HCT116 (cell line): Measurements from ENCODE around the gene NUP153. TPM values are rescaled to one million over a fixed set of nuclear protein-coding genes. Genes with fewer than 3 reads are reported as not detected.

Experiments used
- ATAC-seq: fragments of 200-7000 bp; cut with Tn5 transposase; 2 replicates; pipeline ENCODE4 v1.9.1; 2020; ENCODE audit warnings: mild to moderate bottlenecking, moderate library complexity
- BruUV-seq: library from RNA; stranded (reverse); fragments of 400-500 nt; replicated peaks from 2 replicates; lab custom pipeline; 2021; lab: Mats Ljungman, UMichigan
- CTCF ChIA-PET: fragments of 300-600 bp; sonication (Branson Sonifier 250); formaldehyde crosslinking; loops from one replicate; lab custom pipeline; 2021; ENCODE audit warnings: antibody characterized with exemption; lab: Charles Lee
- POLR2A ChIA-PET: fragments of 300-600, 350-600 bp; sonication (Branson Sonifier 250); formaldehyde crosslinking; loops from one replicate; lab custom pipeline; 2021; ENCODE audit warnings: antibody characterized with exemption; lab: Charles Lee
- RAD21 ChIA-PET, 2 experiments: fragments of 300-600 bp; sonication (Branson Sonifier 250); formaldehyde crosslinking; loops; one replicate each; lab custom pipeline; 2023; ENCODE audit warnings: low total read pairs in 2 of 2; ENCODE audit not compliant: uncharacterized antibody in 2 of 2, unreplicated experiment in 2 of 2, low non-redundant PET in 1 of 2; lab: Charles Lee
- DNase-seq: peaks from one replicate; pipeline ENCODE4 v3.0.0-alpha.2; 2010; ENCODE audit warnings: low read depth, low spot score
- H2AFZ ChIP-seq: fragments of 200-600 bp; shearing (Covaris generic), sonication (generic); 2 replicates; pipeline ENCODE4 v1.6.1; 2017; ENCODE audit warnings: low read depth, mixed run types, mixed read lengths, antibody characterized with exemption, low read length; ENCODE audit not compliant: poor library complexity, severe bottlenecking
- H3K27ac ChIP-seq: 2 replicates; pipeline ENCODE4 v1.5.1; 2012; ENCODE audit warnings: low read depth, low read length
- H3K27me3 ChIP-seq: fragments of 200-600 bp; sonication (generic); 2 replicates; pipeline ENCODE4 v1.6.1; 2016; ENCODE audit warnings: mixed run types, low read length, mixed read lengths; ENCODE audit not compliant: insufficient read depth
- H3K36me3 ChIP-seq, 2 experiments: fragments of 200-500 bp in 1 of 2; fragments of 200-600 bp in 1 of 2; sonication (Bioruptor generic) in 1 of 2; sonication (generic) in 1 of 2; 2 replicates each; pipeline versions ENCODE4 v1.5.1 to v1.6.1; 2014 to 2016; ENCODE audit warnings: low read length in 2 of 2, inconsistent platforms in 1 of 2, mixed read lengths in 1 of 2, mixed run types in 1 of 2; ENCODE audit not compliant: insufficient read depth in 2 of 2, control insufficient read depth in 1 of 2
- H3K4me1 ChIP-seq, 2 experiments: fragments of 200-600 bp in 1 of 2; sonication (generic) in 1 of 2; 2 replicates each; pipeline versions ENCODE4 v1.5.1 to v1.6.1; 2012 to 2017; ENCODE audit warnings: low read length in 2 of 2, inconsistent platforms in 1 of 2, mild to moderate bottlenecking in 1 of 2, mixed read lengths in 1 of 2, mixed run types in 1 of 2, moderate library complexity in 1 of 2; ENCODE audit not compliant: insufficient read depth in 2 of 2, control insufficient read depth in 1 of 2
- H3K4me2 ChIP-seq: fragments of 200-600 bp; sonication (generic); 2 replicates; pipeline ENCODE4 v1.6.1; 2017; ENCODE audit warnings: mixed run types, low read length, mixed read lengths
- H3K4me3 ChIP-seq, 2 experiments: fragments of 200-600 bp in 1 of 2; sonication (generic) in 1 of 2; replicated peaks in 1 of 2; 2 replicates each; pipeline ENCODE4 v1.5.1; 2011 to 2016; ENCODE audit warnings: low read length in 2 of 2, control low read depth in 1 of 2, low read depth in 1 of 2, mild to moderate bottlenecking in 1 of 2, mixed read lengths in 1 of 2, mixed run types in 1 of 2
- H3K79me2 ChIP-seq: fragments of 200-600 bp; sonication (generic); 2 replicates; pipeline ENCODE4 v1.6.1; 2017; ENCODE audit warnings: mild to moderate bottlenecking, mixed run types, low read length, moderate library complexity, mixed read lengths; ENCODE audit not compliant: insufficient read depth
- H3K9ac ChIP-seq: fragments of 200-600 bp; sonication (generic); 2 replicates; pipeline ENCODE4 v1.6.1; 2016; ENCODE audit warnings: low read length, mixed read lengths
- H3K9me2 ChIP-seq: fragments of 200-600 bp; sonication (generic), shearing (Covaris generic); 2 replicates; pipeline ENCODE4 v1.6.1; 2017; ENCODE audit warnings: mixed run types, mild to moderate bottlenecking, moderate library complexity; ENCODE audit not compliant: insufficient read depth
- H3K9me3 ChIP-seq, 2 experiments: fragments of 200-500 bp in 1 of 2; fragments of 200-600 bp in 1 of 2; sonication (Bioruptor generic) in 1 of 2; sonication (generic) in 1 of 2; 2 replicates each; pipeline ENCODE4 v1.6.1; 2014 to 2017; ENCODE audit warnings: low read length in 2 of 2, mixed read lengths in 2 of 2, inconsistent platforms in 1 of 2, low read depth in 1 of 2, mild to moderate bottlenecking in 1 of 2, mixed run types in 1 of 2, moderate library complexity in 1 of 2; ENCODE audit not compliant: control insufficient read depth in 1 of 2, insufficient read depth in 1 of 2
- H4K20me1 ChIP-seq: fragments of 200-600 bp; sonication (generic), shearing (Covaris generic); 2 replicates; pipeline ENCODE4 v1.6.1; 2017; ENCODE audit warnings: mixed run types, mild to moderate bottlenecking, moderate library complexity; ENCODE audit not compliant: insufficient read depth
- CBX3 ChIP-seq: IDR thresholded peaks from 2 replicates; pipeline ENCODE4 v1.6.1; 2012; ENCODE audit warnings: low read depth
- CEBPB ChIP-seq: IDR thresholded peaks from 2 replicates; pipeline ENCODE4 v1.6.1; 2012; ENCODE audit warnings: low read depth
- EGR1 ChIP-seq: IDR thresholded peaks from 2 replicates; pipeline ENCODE4 v1.6.1; 2012; ENCODE audit warnings: low read depth
- ELF1 ChIP-seq: IDR thresholded peaks from 2 replicates; pipeline ENCODE4 v1.6.1; 2012; ENCODE audit warnings: low read depth, borderline replicate concordance
- EZH2phosphoT487 ChIP-seq: fragments of 200-600 bp; IDR thresholded peaks from 2 replicates; pipeline ENCODE4 v1.6.1; 2018; ENCODE audit warnings: antibody characterized with exemption, borderline replicate concordance
- FOSL1 ChIP-seq: IDR thresholded peaks from 2 replicates; pipeline ENCODE4 v1.6.1; 2012; ENCODE audit warnings: low read depth
- MAX ChIP-seq: IDR thresholded peaks from 2 replicates; pipeline ENCODE4 v1.6.1; 2012
- POLR2A ChIP-seq: IDR thresholded peaks from 2 replicates; pipeline ENCODE4 v1.7.0; 2011; ENCODE audit warnings: borderline replicate concordance; ENCODE audit not compliant: insufficient read depth, insufficient read length; ENCODE audit errors: extremely low read depth
- RAD21 ChIP-seq: IDR thresholded peaks from 2 replicates; pipeline ENCODE4 v1.6.1; 2012; ENCODE audit warnings: low read depth, mild to moderate bottlenecking
- SIN3A ChIP-seq: IDR thresholded peaks from 2 replicates; pipeline ENCODE4 v1.6.1; 2012; ENCODE audit warnings: low read depth
- SP1 ChIP-seq: IDR thresholded peaks from 2 replicates; pipeline ENCODE4 v1.6.1; 2012; ENCODE audit warnings: low read depth
- SRF ChIP-seq: IDR thresholded peaks from 2 replicates; pipeline ENCODE4 v1.6.1; 2012; ENCODE audit warnings: low read depth
- TCF7L2 ChIP-seq: IDR thresholded peaks from 2 replicates; pipeline ENCODE4 v1.7.0; 2011; ENCODE audit warnings: borderline replicate concordance, inconsistent platforms; ENCODE audit not compliant: insufficient read depth, insufficient read length; ENCODE audit errors: extremely low read depth
- YY1 ChIP-seq: IDR thresholded peaks from 2 replicates; pipeline ENCODE4 v1.6.1; 2011; ENCODE audit warnings: low read length, low read depth, moderate library complexity, mild to moderate bottlenecking; ENCODE audit not compliant: insufficient replicate concordance; ENCODE audit errors: extremely low read depth
- ZFX ChIP-seq: fragments of 450-650 bp; IDR thresholded peaks from 2 replicates; pipeline ENCODE4 v1.6.1; 2017
- ZNF274 ChIP-seq: fragments of 200-500 bp; sonication (Bioruptor generic); IDR thresholded peaks from 2 replicates; pipeline ENCODE4 v1.6.1; 2014; ENCODE audit warnings: mild to moderate bottlenecking, low read depth, low read length, inconsistent platforms
- intact Hi-C: fragments of 100-400 bp; cut with micrococcal nuclease; formaldehyde crosslinking; loops from 2 replicates; pipeline ENCODE4 v1.10.0; 2022
- total RNA-seq: library from RNA; stranded (reverse); gene quantifications from one replicate; pipeline ENCODE4 v1.2.1, GENCODE V29; 2021; ENCODE audit not compliant: unreplicated experiment
- TF ChIP-seq, protein P1 (sequence below): IDR thresholded peaks from 2 replicates; pipeline ENCODE4 v1.6.1; 2011; ENCODE audit warnings: mild to moderate bottlenecking, low read length, moderate library complexity; ENCODE audit not compliant: insufficient replicate concordance; ENCODE audit errors: extremely low read depth
- TF ChIP-seq, protein P2 (sequence below): IDR thresholded peaks from 2 replicates; pipeline ENCODE4 v1.6.1; 2012
- TF ChIP-seq, protein P3 (sequence below), 3 experiments: fragments of 200-600 bp in 1 of 3; sonication (generic) in 1 of 3; IDR thresholded peaks in 2 of 3; conservative IDR thresholded peaks in 1 of 3; 2 replicates each; pipeline ENCODE4 v1.5.1; 2012 to 2017; ENCODE audit warnings: low read depth in 2 of 3, low read length in 2 of 3, antibody characterized with exemption in 1 of 3, borderline replicate concordance in 1 of 3, control low read depth in 1 of 3, mild to moderate bottlenecking in 1 of 3, mixed read lengths in 1 of 3, mixed run types in 1 of 3, moderate library complexity in 1 of 3; ENCODE audit not compliant: insufficient read depth in 1 of 3

The NUP153 gene
- total RNA-seq, 1 experiment from 2014 or later = 51.6 TPM

DNA sequence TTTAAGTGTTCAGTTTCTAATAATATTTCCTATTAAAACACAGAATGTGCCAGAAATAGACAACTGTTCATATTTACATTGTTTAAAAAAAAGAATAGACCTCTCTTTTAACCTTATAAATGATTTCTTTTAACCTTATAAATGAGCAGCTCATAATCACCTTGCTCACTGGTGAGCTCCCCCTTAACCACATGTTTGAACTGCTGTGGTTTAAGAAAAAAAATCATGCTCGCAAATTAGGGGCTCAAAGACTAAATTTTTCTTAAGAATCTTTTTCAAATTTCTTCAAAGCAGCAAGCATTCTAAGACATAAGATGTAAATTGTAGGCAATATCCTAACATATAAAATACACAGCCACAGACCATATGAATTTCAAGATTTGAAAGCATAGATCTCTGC is 73.8 kb downstream of the NUP153 start:
- POLR2A ChIA-PET = no interaction called here
- ATAC-seq (no peak), DNase-seq (no peak)
- no TSS peak for BruUV-seq
- Histone ChIP-seq H3K4me1 (no peaks in the 10 kb centered on the region), H4K20me1 (peaks cover 14% of the 10 kb centered on the region), H2AFZ (no peak overlapping the region), H3K4me2 (no peak overlapping the region), H3K9me3 (no peaks in the 10 kb centered on the region)
- TF ChIP-seq MAX (no peak), SIN3A (no peak), CBX3 (no peak), YY1 (no peak), EGR1 (no peak), EZH2phosphoT487 (no peak), ELF1 (no peak), SP1 (no peak), POLR2A (no peak), SRF (no peak), TCF7L2 (no peak), FOSL1 (no peak), ZFX (no peak), ZNF274 (no peak), RAD21 (no peak), CEBPB (no peak)
- TF ChIP-seq, protein P1, sequence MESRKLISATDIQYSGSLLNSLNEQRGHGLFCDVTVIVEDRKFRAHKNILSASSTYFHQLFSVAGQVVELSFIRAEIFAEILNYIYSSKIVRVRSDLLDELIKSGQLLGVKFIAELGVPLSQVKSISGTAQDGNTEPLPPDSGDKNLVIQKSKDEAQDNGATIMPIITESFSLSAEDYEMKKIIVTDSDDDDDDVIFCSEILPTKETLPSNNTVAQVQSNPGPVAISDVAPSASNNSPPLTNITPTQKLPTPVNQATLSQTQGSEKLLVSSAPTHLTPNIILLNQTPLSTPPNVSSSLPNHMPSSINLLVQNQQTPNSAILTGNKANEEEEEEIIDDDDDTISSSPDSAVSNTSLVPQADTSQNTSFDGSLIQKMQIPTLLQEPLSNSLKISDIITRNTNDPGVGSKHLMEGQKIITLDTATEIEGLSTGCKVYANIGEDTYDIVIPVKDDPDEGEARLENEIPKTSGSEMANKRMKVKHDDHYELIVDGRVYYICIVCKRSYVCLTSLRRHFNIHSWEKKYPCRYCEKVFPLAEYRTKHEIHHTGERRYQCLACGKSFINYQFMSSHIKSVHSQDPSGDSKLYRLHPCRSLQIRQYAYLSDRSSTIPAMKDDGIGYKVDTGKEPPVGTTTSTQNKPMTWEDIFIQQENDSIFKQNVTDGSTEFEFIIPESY = no peak
- TF ChIP-seq, protein P2, sequence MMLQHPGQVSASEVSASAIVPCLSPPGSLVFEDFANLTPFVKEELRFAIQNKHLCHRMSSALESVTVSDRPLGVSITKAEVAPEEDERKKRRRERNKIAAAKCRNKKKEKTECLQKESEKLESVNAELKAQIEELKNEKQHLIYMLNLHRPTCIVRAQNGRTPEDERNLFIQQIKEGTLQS = no peak
- TF ChIP-seq, protein P3, sequence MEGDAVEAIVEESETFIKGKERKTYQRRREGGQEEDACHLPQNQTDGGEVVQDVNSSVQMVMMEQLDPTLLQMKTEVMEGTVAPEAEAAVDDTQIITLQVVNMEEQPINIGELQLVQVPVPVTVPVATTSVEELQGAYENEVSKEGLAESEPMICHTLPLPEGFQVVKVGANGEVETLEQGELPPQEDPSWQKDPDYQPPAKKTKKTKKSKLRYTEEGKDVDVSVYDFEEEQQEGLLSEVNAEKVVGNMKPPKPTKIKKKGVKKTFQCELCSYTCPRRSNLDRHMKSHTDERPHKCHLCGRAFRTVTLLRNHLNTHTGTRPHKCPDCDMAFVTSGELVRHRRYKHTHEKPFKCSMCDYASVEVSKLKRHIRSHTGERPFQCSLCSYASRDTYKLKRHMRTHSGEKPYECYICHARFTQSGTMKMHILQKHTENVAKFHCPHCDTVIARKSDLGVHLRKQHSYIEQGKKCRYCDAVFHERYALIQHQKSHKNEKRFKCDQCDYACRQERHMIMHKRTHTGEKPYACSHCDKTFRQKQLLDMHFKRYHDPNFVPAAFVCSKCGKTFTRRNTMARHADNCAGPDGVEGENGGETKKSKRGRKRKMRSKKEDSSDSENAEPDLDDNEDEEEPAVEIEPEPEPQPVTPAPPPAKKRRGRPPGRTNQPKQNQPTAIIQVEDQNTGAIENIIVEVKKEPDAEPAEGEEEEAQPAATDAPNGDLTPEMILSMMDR (IDR thresholded peaks at IDR 0.05 in 2 of 3, conservative IDR thresholded peaks at IDR 0.05 in 1 of 3; ENCODE audit: borderline replicate concordance in 1 of 3, insufficient read depth in 1 of 3, low read depth in 2 of 3, low read length in 2 of 3) = no peak
- TF ChIP-seq, all 23 proteins: peak for 0
- ChIA-PET RAD21 (no interaction called here), CTCF (no interaction called here)
- no peaks in the 10 kb centered on the region for H3K9me2 ChIP-seq
- no peak overlapping the region for H3K9ac ChIP-seq
- peaks cover 89% of the 10 kb centered on the region for H3K79me2 ChIP-seq
- intact Hi-C loops = no loop called here
- H3K36me3 ChIP-seq = peaks cover 31 to 47% of the 10 kb centered on the region in 2 experiments
- H3K27me3 ChIP-seq = no peaks in the 10 kb centered on the region
- no peak overlapping the region for H3K27ac ChIP-seq
- no peak overlapping the region for H3K4me3 ChIP-seq
